Osteoblast (primary cell): ENCODE results near the gene ELOVL3. TPM values are rescaled to one million over a fixed set of nuclear protein-coding genes. Genes with fewer than 3 reads are reported as not detected.
"Not testable (repeated sequence)": the region's sequence is repeated elsewhere in the genome, so short reads cannot be mapped to it uniquely, and the experiment has no call there.

Experiments used
- DNase-seq: peaks from one replicate; pipeline ENCODE4 v3.0.0; 2011; ENCODE audit warnings: low spot score, mixed read lengths; ENCODE audit not compliant: insufficient read length; ENCODE audit errors: missing footprints
- H2AFZ ChIP-seq: 2 replicates; pipeline ENCODE4 v1.6.0; 2011; ENCODE audit warnings: mild to moderate bottlenecking, low read length
- H3K27ac ChIP-seq: 2 replicates; pipeline ENCODE4 v1.5.1; 2011; ENCODE audit warnings: mild to moderate bottlenecking, low read depth, low read length, moderate library complexity
- H3K27me3 ChIP-seq: 2 replicates; pipeline ENCODE4 v1.6.0; 2012; ENCODE audit warnings: mild to moderate bottlenecking, control low read depth, inconsistent platforms, low read length, moderate library complexity; ENCODE audit not compliant: insufficient read depth
- H3K36me3 ChIP-seq: 2 replicates; pipeline ENCODE4 v1.5.1; 2011; ENCODE audit warnings: mild to moderate bottlenecking, low read length, control low read depth, moderate library complexity; ENCODE audit not compliant: insufficient read depth
- H3K4me1 ChIP-seq: 2 replicates; pipeline ENCODE4 v1.5.1; 2011; ENCODE audit warnings: mild to moderate bottlenecking, low read length, control low read depth, moderate library complexity; ENCODE audit not compliant: insufficient read depth
- H3K4me2 ChIP-seq: 2 replicates; pipeline ENCODE4 v1.6.0; 2011; ENCODE audit warnings: mild to moderate bottlenecking, low read length; ENCODE audit not compliant: insufficient read depth
- H3K4me3 ChIP-seq: fragments of 200-600 bp; sonication (generic); 3 replicates; pipeline ENCODE4 v1.5.1; 2012; ENCODE audit warnings: mild to moderate bottlenecking, low read length, inconsistent platforms; ENCODE audit not compliant: insufficient read depth
- H3K79me2 ChIP-seq: 2 replicates; pipeline ENCODE4 v1.6.0; 2012; ENCODE audit warnings: mild to moderate bottlenecking, low read length, control low read depth, inconsistent platforms; ENCODE audit not compliant: insufficient read depth
- H3K9me3 ChIP-seq: 2 replicates; pipeline ENCODE4 v1.5.1; 2011; ENCODE audit warnings: low read depth, low read length, control low read depth
- H4K20me1 ChIP-seq: 2 replicates; pipeline ENCODE4 v1.6.0; 2012; ENCODE audit warnings: mild to moderate bottlenecking, low read length, control low read depth; ENCODE audit not compliant: insufficient read depth
- total RNA-seq: library from RNA; depleted of rRNA; stranded (reverse); fragments of >200 nt; gene quantifications from 2 replicates; pipeline ENCODE4 v1.2.3, GENCODE V29; 2012
- TF ChIP-seq, protein P1 (sequence below): IDR thresholded peaks from 2 replicates; pipeline ENCODE4 v1.5.1; 2011; ENCODE audit warnings: mild to moderate bottlenecking, low read depth, low read length, moderate library complexity; ENCODE audit errors: extremely low read depth

Gene ELOVL3
- total RNA-seq, 1 donor: 2.2 TPM

DNA sequence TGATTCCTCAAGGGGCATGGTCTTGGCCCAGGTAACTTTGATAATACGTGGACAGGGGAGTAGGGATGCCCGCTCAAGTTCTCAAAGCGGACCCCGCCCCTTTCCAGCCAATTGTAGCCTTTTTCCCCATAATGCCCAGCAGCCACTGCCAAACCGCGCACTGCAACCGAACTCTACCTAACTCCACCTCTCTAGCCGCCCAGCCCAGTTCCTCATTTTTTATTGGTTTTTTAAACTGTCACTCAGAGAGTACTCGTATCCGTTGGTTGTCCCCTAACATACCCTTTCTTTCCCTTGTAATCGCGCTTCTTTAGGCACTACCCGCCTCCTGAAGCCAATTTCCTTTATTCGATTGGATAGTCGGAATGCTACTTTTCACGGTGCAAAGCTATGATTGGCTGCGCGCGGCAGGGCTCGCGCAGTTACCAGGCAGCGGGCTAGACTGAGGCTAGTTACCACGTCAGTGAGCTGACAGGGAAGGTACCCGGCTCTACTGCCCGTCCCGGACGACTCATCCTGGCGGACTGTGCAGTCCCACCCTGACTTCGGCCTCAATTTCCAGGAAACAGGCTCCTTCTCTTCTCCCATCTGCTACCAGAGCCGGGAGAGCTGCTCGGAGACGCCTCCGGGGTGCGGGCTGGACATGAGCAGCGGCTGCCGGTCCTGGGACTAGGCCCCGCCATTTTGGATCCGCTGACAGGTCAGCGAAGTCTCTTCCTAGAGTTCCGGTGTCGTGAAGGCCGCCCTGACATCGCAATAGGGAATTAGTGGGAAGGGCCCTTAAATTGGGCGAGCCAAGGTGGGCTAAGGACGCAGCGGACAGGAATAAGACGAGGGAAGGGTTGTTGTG, 19.2 kb downstream of the ELOVL3 start, which contains the start of gene GBF1:
Gene GBF1, plus strand, starts transcription at position 451 of the 850 bp plus-strand sequence. CDS start 13,407 bp downstream, outside the sequence.
- Histone ChIP-seq H3K4me2 (peak within 1 kb of the TSS; percentile 90), H3K4me1 (peaks cover 47% of the 10 kb centered on the region), H3K27ac (peak within 1 kb of the TSS; percentile 91), H3K27me3 (peaks cover under 1% of the 10 kb centered on the region), H3K9me3 (no peaks in the 10 kb centered on the region), H3K4me3 (peak within 1 kb of the TSS; percentile 97), H4K20me1 (peaks cover 45% of the 10 kb centered on the region), H2AFZ (peak within 1 kb of the TSS; percentile 97), H3K36me3 (no peaks in the 10 kb centered on the region), H3K79me2 (peaks cover 50% of the 10 kb centered on the region)
- TF ChIP-seq, protein P1, sequence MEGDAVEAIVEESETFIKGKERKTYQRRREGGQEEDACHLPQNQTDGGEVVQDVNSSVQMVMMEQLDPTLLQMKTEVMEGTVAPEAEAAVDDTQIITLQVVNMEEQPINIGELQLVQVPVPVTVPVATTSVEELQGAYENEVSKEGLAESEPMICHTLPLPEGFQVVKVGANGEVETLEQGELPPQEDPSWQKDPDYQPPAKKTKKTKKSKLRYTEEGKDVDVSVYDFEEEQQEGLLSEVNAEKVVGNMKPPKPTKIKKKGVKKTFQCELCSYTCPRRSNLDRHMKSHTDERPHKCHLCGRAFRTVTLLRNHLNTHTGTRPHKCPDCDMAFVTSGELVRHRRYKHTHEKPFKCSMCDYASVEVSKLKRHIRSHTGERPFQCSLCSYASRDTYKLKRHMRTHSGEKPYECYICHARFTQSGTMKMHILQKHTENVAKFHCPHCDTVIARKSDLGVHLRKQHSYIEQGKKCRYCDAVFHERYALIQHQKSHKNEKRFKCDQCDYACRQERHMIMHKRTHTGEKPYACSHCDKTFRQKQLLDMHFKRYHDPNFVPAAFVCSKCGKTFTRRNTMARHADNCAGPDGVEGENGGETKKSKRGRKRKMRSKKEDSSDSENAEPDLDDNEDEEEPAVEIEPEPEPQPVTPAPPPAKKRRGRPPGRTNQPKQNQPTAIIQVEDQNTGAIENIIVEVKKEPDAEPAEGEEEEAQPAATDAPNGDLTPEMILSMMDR: no peak
- DNase-seq: peak; percentile 99

DNA sequence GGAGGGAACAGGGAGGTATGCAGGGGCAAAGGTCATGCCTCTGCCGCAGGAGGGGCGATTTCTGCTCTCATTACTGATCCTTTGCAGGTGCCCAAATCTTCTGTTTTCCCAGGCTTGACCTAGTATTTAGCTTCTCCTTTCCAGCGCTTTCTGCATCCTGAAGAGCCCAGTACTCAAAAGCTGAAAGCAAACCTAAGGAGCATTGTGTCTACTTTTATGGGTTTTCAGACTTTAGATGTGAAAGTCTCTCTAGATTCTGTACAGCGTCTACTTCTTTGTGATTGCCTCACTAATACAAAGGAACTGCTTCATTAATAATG, 19.8 kb downstream of the ELOVL3 start:
- Histone ChIP-seq H3K36me3 (no peaks in the 10 kb centered on the region), H4K20me1 (peaks cover 46% of the 10 kb centered on the region), H3K27ac (peak overlapping the region; percentile 91), H3K27me3 (no peaks in the 10 kb centered on the region), H3K4me1 (peaks cover 45% of the 10 kb centered on the region), H2AFZ (peak overlapping the region; percentile 96), H3K79me2 (peaks cover 56% of the 10 kb centered on the region), H3K9me3 (no peaks in the 10 kb centered on the region), H3K4me3 (peak overlapping the region; percentile 97), H3K4me2 (peak overlapping the region; percentile 90)
- TF ChIP-seq, protein P1: no peak
- no peak for DNase-seq

DNA sequence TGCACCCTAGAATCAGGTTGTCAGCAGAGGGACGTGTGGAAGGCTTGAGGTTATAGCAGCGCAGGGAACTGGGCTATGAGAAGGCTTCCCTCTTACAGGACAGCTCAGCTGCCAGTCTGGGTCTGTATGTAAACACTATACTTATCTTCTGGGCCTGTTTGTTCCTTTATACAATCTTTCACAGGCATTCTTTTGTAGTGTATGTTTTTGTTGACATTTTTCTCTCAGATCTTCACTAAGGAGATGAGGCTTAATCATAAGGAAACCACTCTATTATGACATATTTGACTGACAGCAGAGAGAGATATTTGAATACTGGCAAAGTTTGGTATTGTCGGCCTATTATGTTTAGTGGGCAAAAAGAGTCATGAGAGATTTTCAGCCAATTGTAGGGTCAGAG, 20.2 kb downstream of the ELOVL3 start:
- TF ChIP-seq, protein P1: no peak
- no peak for DNase-seq
- Histone ChIP-seq H3K4me1 (peaks cover 43% of the 10 kb centered on the region), H3K27ac (peak overlapping the region; percentile 91), H3K27me3 (no peaks in the 10 kb centered on the region), H3K9me3 (no peaks in the 10 kb centered on the region), H2AFZ (no peak overlapping the region), H4K20me1 (peaks cover 48% of the 10 kb centered on the region), H3K36me3 (no peaks in the 10 kb centered on the region), H3K79me2 (peaks cover 59% of the 10 kb centered on the region), H3K4me2 (peak overlapping the region; percentile 90), H3K4me3 (peak overlapping the region; percentile 97)

DNA sequence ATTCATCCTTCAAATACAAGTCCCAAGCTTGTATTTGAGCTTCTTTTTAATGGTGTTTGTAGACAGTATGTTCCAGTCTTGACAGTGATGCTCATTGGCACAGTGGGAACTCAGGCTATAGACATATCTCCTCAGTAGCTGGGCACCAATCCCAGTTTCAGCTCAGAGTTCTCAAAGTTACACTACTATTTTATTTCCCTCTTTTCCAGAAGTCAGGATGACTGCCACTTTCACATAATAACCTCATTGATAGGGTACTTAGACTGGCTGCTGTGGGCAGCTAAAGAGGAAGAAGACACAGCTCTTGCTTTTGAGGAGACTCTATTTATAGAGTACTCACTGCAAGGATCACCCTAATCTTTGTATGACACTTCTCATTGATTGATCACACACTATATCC, 21.6 kb downstream of the ELOVL3 start:
- H3K9me3 ChIP-seq: no peaks in the 10 kb centered on the region
- H3K36me3 ChIP-seq: no peaks in the 10 kb centered on the region
- peak overlapping the region; percentile 97 for H3K4me3 ChIP-seq
- H3K4me1 ChIP-seq: peaks cover 38% of the 10 kb centered on the region
- H3K79me2 ChIP-seq: peaks cover 74% of the 10 kb centered on the region
- H2AFZ ChIP-seq: no peak overlapping the region
- no peak for DNase-seq
- no peaks in the 10 kb centered on the region for H3K27me3 ChIP-seq
- TF ChIP-seq, protein P1: no peak
- peak overlapping the region; percentile 90 for H3K4me2 ChIP-seq
- H4K20me1 ChIP-seq: peaks cover 51% of the 10 kb centered on the region
- peak overlapping the region; percentile 16 for H3K27ac ChIP-seq

DNA sequence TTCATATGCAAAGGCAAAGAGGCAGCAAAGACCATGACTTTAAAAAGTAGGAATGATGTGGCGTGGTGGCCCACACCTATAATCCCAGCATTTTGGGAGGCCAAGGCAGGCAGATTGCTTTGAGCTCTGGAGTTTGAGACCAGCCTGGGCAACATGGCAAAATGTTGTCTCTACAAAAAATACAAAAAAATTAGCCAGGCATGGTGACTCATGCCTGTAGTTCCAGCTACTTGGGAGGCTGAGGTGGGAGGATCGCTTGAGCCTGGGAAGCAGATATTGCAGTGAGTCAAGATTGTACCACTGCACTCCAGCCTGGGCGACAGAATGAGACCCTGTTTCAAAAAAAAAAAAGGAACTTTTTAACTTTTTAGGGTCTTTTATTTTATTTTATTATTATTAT, 26.4 kb downstream of the ELOVL3 start:
- not testable (repeated sequence) for H3K4me1 ChIP-seq, H3K4me3 ChIP-seq, H3K4me2 ChIP-seq, H3K27ac ChIP-seq, DNase-seq, H3K27me3 ChIP-seq, H2AFZ ChIP-seq, H3K9me3 ChIP-seq, H3K36me3 ChIP-seq
- Histone ChIP-seq H3K79me2 (peaks cover 100% of the 10 kb centered on the region), H4K20me1 (peaks cover 76% of the 10 kb centered on the region)
